ENCODE measurements around the gene KIF7.

The KIF7 gene, protein sequence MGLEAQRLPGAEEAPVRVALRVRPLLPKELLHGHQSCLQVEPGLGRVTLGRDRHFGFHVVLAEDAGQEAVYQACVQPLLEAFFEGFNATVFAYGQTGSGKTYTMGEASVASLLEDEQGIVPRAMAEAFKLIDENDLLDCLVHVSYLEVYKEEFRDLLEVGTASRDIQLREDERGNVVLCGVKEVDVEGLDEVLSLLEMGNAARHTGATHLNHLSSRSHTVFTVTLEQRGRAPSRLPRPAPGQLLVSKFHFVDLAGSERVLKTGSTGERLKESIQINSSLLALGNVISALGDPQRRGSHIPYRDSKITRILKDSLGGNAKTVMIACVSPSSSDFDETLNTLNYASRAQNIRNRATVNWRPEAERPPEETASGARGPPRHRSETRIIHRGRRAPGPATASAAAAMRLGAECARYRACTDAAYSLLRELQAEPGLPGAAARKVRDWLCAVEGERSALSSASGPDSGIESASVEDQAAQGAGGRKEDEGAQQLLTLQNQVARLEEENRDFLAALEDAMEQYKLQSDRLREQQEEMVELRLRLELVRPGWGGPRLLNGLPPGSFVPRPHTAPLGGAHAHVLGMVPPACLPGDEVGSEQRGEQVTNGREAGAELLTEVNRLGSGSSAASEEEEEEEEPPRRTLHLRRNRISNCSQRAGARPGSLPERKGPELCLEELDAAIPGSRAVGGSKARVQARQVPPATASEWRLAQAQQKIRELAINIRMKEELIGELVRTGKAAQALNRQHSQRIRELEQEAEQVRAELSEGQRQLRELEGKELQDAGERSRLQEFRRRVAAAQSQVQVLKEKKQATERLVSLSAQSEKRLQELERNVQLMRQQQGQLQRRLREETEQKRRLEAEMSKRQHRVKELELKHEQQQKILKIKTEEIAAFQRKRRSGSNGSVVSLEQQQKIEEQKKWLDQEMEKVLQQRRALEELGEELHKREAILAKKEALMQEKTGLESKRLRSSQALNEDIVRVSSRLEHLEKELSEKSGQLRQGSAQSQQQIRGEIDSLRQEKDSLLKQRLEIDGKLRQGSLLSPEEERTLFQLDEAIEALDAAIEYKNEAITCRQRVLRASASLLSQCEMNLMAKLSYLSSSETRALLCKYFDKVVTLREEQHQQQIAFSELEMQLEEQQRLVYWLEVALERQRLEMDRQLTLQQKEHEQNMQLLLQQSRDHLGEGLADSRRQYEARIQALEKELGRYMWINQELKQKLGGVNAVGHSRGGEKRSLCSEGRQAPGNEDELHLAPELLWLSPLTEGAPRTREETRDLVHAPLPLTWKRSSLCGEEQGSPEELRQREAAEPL (N-terminal part only)

DNA sequence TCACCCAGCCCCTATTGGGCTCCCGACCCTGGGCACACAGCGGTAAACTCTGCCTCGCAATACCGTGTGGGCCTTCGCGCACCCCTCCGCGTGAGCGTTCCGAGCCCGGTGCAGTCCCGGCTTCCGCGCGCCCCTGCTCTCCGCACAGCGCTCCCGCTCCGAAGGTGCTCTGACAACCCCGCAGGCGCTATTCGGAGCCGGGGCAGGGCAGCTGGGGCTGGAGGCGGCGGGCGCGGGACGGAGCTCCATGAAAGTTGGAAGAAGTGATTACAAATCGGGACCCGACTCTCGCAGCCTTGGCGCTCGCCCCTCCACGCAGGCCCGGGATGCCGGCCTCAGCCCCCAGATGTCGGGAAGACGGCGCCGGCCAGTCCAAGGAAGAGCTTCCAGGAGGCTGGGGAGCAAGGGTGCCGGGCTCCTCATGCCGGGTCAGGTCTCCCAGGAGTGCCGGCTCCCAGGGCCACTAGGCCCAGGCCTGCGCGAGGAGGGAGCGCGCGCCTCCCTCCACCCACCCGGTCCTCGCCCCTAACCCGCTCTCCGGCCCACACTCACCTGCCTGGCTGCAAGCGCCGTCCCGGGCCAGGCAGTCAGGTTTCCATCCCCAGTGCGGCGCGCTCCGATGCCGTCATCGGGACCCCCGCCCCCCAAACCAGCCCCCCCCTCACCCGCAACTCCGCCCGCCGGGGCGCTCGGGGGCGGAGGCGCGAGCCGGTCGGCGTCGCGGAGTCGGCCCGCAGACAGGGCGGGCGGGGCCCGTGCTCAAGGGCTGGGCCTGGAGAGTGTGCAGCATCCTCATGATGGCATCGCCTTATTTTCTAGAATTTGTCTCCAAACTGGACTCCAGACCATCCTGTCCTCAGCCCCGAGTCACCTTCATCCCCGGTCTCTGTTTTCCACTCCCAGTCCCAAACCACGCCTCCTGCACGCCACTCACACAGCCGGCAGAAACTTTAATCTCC lies at the start of gene KIF7:
KIF7 (minus strand) TSS at position 621 of the 959 bp plus-strand sequence. CDS start 2,537 bp downstream, outside the sequence.
- Histone ChIP-seq H3K4me2 (ENCODE audit: low read length) (no peak within 1 kb of the TSS; the same call in 1 of the 2 replicates), H3K9me3 (ENCODE audit: low read length) (no peaks in the 10 kb centered on the region), H3K27ac (ENCODE audit: low read depth, low read length, poor library complexity, severe bottlenecking) (no peak within 1 kb of the TSS), H3K27me3 (ENCODE audit: insufficient read depth, low read length) (no peaks in the 10 kb centered on the region), H3K4me3 (ENCODE audit: low read depth, low read length, poor library complexity, severe bottlenecking) (no peak within 1 kb of the TSS), H2AFZ (ENCODE audit: low read length) (no peak within 1 kb of the TSS), H4K20me1 (ENCODE audit: insufficient read depth, low read length) (no peaks in the 10 kb centered on the region), H3K9ac (ENCODE audit: low read length) (no peak within 1 kb of the TSS), H3K36me3 (ENCODE audit: insufficient read depth, low read length) (no peaks in the 10 kb centered on the region), H3F3A (ENCODE audit: insufficient read depth, low read length) (no peaks in the 10 kb centered on the region), H3K79me2 (ENCODE audit: insufficient read depth, low read length) (no peaks in the 10 kb centered on the region), H3K4me1 (ENCODE audit: insufficient read depth, low read length, severe bottlenecking) (no peaks in the 10 kb centered on the region), H3K9me2 (ENCODE audit: low read depth, low read length) (no peaks in the 10 kb centered on the region)
- TF ChIP-seq EZH2 (IDR thresholded peaks at IDR 0.05; ENCODE audit: borderline replicate concordance, low read length), result no peak
- no peak for TF ChIP-seq CTCF (IDR thresholded peaks at IDR 0.05; ENCODE audit: low read length)

- Histone ChIP-seq H4K20me1 (ENCODE audit: insufficient read depth, low read length) (no peaks in the 10 kb centered on the region), H3K4me3 (ENCODE audit: low read depth, low read length, poor library complexity, severe bottlenecking) (no peak overlapping the region), H3F3A (ENCODE audit: insufficient read depth, low read length) (no peaks in the 10 kb centered on the region), H3K27ac (ENCODE audit: low read depth, low read length, poor library complexity, severe bottlenecking) (no peak overlapping the region), H3K9me3 (ENCODE audit: low read length) (no peaks in the 10 kb centered on the region), H3K36me3 (ENCODE audit: insufficient read depth, low read length) (no peaks in the 10 kb centered on the region), H3K9me2 (ENCODE audit: low read depth, low read length) (no peaks in the 10 kb centered on the region), H3K27me3 (ENCODE audit: insufficient read depth, low read length) (peaks cover 3% of the 10 kb centered on the region; the same call in 1 of the 2 replicates), H3K4me1 (ENCODE audit: insufficient read depth, low read length, severe bottlenecking) (no peaks in the 10 kb centered on the region), H3K4me2 (ENCODE audit: low read length) (no peak overlapping the region), H3K79me2 (ENCODE audit: insufficient read depth, low read length) (no peaks in the 10 kb centered on the region), H3K9ac (ENCODE audit: low read length) (no peak overlapping the region), H2AFZ (ENCODE audit: low read length) (no peak overlapping the region)
- TF ChIP-seq EZH2 (IDR thresholded peaks at IDR 0.05; ENCODE audit: borderline replicate concordance, low read length) (no peak), CTCF (IDR thresholded peaks at IDR 0.05; ENCODE audit: low read length) (no peak)
Measured at GRCh38 chr15:89704411-89704810, 49.1 kb upstream of the KIF7 start.

Data from OCI-LY1 (cell line).